ENCODE data around the gene KRTAP23-1.

GRCh38 chr21:30332681-30333080, 15.7 kb downstream of the KRTAP23-1 start:
- TF ChIP-seq, protein P1, sequence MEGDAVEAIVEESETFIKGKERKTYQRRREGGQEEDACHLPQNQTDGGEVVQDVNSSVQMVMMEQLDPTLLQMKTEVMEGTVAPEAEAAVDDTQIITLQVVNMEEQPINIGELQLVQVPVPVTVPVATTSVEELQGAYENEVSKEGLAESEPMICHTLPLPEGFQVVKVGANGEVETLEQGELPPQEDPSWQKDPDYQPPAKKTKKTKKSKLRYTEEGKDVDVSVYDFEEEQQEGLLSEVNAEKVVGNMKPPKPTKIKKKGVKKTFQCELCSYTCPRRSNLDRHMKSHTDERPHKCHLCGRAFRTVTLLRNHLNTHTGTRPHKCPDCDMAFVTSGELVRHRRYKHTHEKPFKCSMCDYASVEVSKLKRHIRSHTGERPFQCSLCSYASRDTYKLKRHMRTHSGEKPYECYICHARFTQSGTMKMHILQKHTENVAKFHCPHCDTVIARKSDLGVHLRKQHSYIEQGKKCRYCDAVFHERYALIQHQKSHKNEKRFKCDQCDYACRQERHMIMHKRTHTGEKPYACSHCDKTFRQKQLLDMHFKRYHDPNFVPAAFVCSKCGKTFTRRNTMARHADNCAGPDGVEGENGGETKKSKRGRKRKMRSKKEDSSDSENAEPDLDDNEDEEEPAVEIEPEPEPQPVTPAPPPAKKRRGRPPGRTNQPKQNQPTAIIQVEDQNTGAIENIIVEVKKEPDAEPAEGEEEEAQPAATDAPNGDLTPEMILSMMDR (IDR thresholded peaks at IDR 0.05 in 8 of 11, conservative IDR thresholded peaks at IDR 0.05 in 3 of 11) = no peak
- TF ChIP-seq POLR2A (IDR thresholded peaks at IDR 0.05) (no peak), POLR2AphosphoS5 (IDR thresholded peaks at IDR 0.05) (no peak)
